PC-3 (cell line): Measurements from ENCODE around the gene DDX3X. TPM values are rescaled to one million over a fixed set of nuclear protein-coding genes. Genes with fewer than 3 reads are reported as not detected.

Source experiments
- ATAC-seq: fragments of 200-7000 bp; cut with Tn5 transposase; 2 replicates; pipeline ENCODE4 v1.9.1; 2020; ENCODE audit warnings: mild to moderate bottlenecking, moderate library complexity
- BruUV-seq: library from RNA; stranded (reverse); fragments of 400-500 nt; replicated peaks from 2 replicates; lab custom pipeline; 2021; lab: Mats Ljungman, UMichigan
- CTCF ChIA-PET: fragments of 300-600 bp; sonication (Branson Sonifier 250); formaldehyde crosslinking; loops from one replicate; lab custom pipeline; 2022; ENCODE audit warnings: antibody characterized with exemption; lab: Charles Lee
- POLR2A ChIA-PET: fragments of 300-600 bp; sonication (Branson Sonifier 250); formaldehyde crosslinking; loops from one replicate; lab custom pipeline; 2022; ENCODE audit warnings: antibody characterized with exemption; ENCODE audit not compliant: unreplicated experiment; lab: Charles Lee
- DNase-seq: peaks from one replicate; pipeline ENCODE4 v3.0.0-alpha.2; 2015
- H2AFZ ChIP-seq: fragments of 300-600 bp; sonication (generic); 2 replicates; pipeline ENCODE4 v1.6.0; 2016; ENCODE audit warnings: antibody characterized with exemption, low read length
- H3F3A ChIP-seq: fragments of 300-600 bp; sonication (generic); one replicate; pipeline ENCODE4 v1.6.0; 2017; ENCODE audit warnings: antibody characterized with exemption, low read length, control low read depth, mild to moderate bottlenecking; ENCODE audit not compliant: unreplicated experiment
- H3K27ac ChIP-seq: fragments of 300-600 bp; sonication (generic); 2 replicates; pipeline ENCODE4 v1.5.1; 2016; ENCODE audit warnings: mild to moderate bottlenecking, low read length
- H3K27me3 ChIP-seq: fragments of 300-600 bp; sonication (generic); 2 replicates; pipeline ENCODE4 v1.6.1; 2016; ENCODE audit warnings: low read length, mixed read lengths
- H3K36me3 ChIP-seq: fragments of 300-600 bp; sonication (generic); 2 replicates; pipeline ENCODE4 v1.6.1; 2016; ENCODE audit warnings: low read depth, mixed run types, low read length, mixed read lengths
- H3K4me1 ChIP-seq: fragments of 300-600 bp; sonication (generic); 2 replicates; pipeline ENCODE4 v1.5.1; 2016; ENCODE audit warnings: low read length; ENCODE audit not compliant: insufficient read depth
- H3K4me2 ChIP-seq: fragments of 300-600 bp; sonication (generic); 2 replicates; pipeline ENCODE4 v1.6.0; 2016; ENCODE audit warnings: low read length
- H3K4me3 ChIP-seq: fragments of 300-600 bp; sonication (generic); 2 replicates; pipeline ENCODE4 v1.5.1; 2016; ENCODE audit warnings: mild to moderate bottlenecking, low read length, mixed read lengths
- H3K79me2 ChIP-seq: fragments of 300-600 bp; sonication (generic); 2 replicates; pipeline ENCODE4 v1.6.1; 2017; ENCODE audit warnings: low read length, mixed read lengths
- H3K9ac ChIP-seq: fragments of 300-600 bp; sonication (generic); 2 replicates; pipeline ENCODE4 v1.6.0; 2016; ENCODE audit warnings: mild to moderate bottlenecking, low read length
- H3K9me2 ChIP-seq: fragments of 300-600 bp; sonication (generic); replicated peaks from 2 replicates; pipeline ENCODE4 v1.6.1; 2016; ENCODE audit warnings: mixed run types, low read length, mixed read lengths
- H3K9me3 ChIP-seq: fragments of 300-600 bp; sonication (generic); 2 replicates; pipeline ENCODE4 v1.6.1; 2016; ENCODE audit warnings: low read length, mixed read lengths
- H4K20me1 ChIP-seq: fragments of 300-600 bp; sonication (generic); 2 replicates; pipeline ENCODE4 v1.6.1; 2016; ENCODE audit warnings: low read length, mixed read lengths
- CTCF ChIP-seq: fragments of 300-600 bp; sonication (generic); conservative IDR thresholded peaks from 2 replicates; pipeline ENCODE4 v1.5.1; 2017; ENCODE audit warnings: antibody characterized with exemption, low read depth, mild to moderate bottlenecking, low read length
- EZH2 ChIP-seq: fragments of 300-600 bp; sonication (generic); IDR thresholded peaks from one replicate; pipeline ENCODE4 v1.6.1; 2017; ENCODE audit warnings: antibody characterized with exemption, mild to moderate bottlenecking, low read length; ENCODE audit not compliant: unreplicated experiment
- EZH2phosphoT487 ChIP-seq: fragments of 300-600 bp; sonication (generic); IDR thresholded peaks from 2 replicates; pipeline ENCODE4 v1.6.1; 2018; ENCODE audit warnings: mild to moderate bottlenecking, antibody characterized with exemption, low read length, borderline replicate concordance
- intact Hi-C: fragments of 100-400 bp; cut with micrococcal nuclease; formaldehyde crosslinking; loops from 2 replicates; pipeline ENCODE4 v1.9.0; 2023
- total RNA-seq: library from RNA; depleted of rRNA; stranded (reverse); fragments of >200 nt; gene quantifications from 2 replicates; pipeline ENCODE4 v1.2.3, GENCODE V29; 2014

DDX3X gene
- total RNA-seq, 1 experiment from 2014 or later: 185 TPM

DNA sequence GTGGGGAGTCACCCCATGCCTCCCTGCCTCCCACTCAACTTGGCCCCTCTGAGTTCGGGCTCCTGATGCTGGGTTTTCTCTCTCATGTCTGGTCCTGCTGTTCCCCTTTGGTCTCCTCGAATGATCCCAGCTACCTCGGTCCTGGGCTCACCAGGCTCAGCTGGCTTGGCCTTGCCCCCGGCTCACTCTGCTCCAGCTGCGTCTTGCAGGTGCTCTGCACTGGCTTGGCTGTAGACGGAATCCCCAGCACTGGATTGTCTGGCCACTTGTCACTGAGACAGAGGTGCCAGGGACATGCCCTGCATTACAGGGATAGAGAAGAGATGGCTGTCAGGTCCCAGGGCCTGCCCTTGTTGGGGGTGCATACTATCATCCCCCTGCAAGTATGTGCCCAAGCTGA is 71.6 kb downstream of the DDX3X start:
- H3K79me2 ChIP-seq: no peaks in the 10 kb centered on the region
- no peak overlapping the region for H3K4me2 ChIP-seq
- H3K9ac ChIP-seq: no peak overlapping the region
- ATAC-seq (no peak), DNase-seq (no peak)
- no peak overlapping the region for H3K4me3 ChIP-seq
- no peaks in the 10 kb centered on the region; the same call in 1 of the 2 replicates for H3K4me1 ChIP-seq
- BruUV-seq: no TSS peak
- H2AFZ ChIP-seq: no peak overlapping the region
- no peak for TF ChIP-seq CTCF
- TF ChIP-seq EZH2: no peak
- TF ChIP-seq EZH2phosphoT487: no peak
- H3K9me3 ChIP-seq: no peaks in the 10 kb centered on the region
- H3K27me3 ChIP-seq: no peaks in the 10 kb centered on the region
- H4K20me1 ChIP-seq: no peaks in the 10 kb centered on the region
- POLR2A ChIA-PET: no interaction called here
- H3K9me2 ChIP-seq: no peaks in the 10 kb centered on the region
- H3F3A ChIP-seq: no peaks in the 10 kb centered on the region
- no peak overlapping the region for H3K27ac ChIP-seq
- CTCF ChIA-PET: no interaction called here
- intact Hi-C loops: no loop called here
- H3K36me3 ChIP-seq: no peaks in the 10 kb centered on the region

- Histone ChIP-seq H3K9me2 (no peaks in the 10 kb centered on the region), H3K36me3 (no peaks in the 10 kb centered on the region), H3K79me2 (no peaks in the 10 kb centered on the region), H3K4me2 (no peak overlapping the region), H3K9ac (no peak overlapping the region), H3K9me3 (no peaks in the 10 kb centered on the region), H3K27ac (no peak overlapping the region), H3K4me3 (no peak overlapping the region), H2AFZ (no peak overlapping the region), H4K20me1 (no peaks in the 10 kb centered on the region), H3K4me1 (no peaks in the 10 kb centered on the region; the same call in 1 of the 2 replicates), H3F3A (no peaks in the 10 kb centered on the region), H3K27me3 (no peaks in the 10 kb centered on the region)
- DNase-seq (peak; percentile 47), ATAC-seq (peak; percentile 81)
- POLR2A ChIA-PET: interaction anchor here (0.5 kb wide), 1 partner anchor 96 kb away, joined by 4 read pairs; no protein-coding TSS in a partner anchor
- no TSS peak for BruUV-seq
- CTCF ChIA-PET: no interaction called here
- TF ChIP-seq EZH2phosphoT487 (no peak), CTCF (no peak), EZH2 (no peak)
- intact Hi-C loops: no loop called here
Observed at GRCh38 chrX:41406201-41406600, 72.2 kb downstream of the DDX3X start.

GRCh38 chrX:41407816-41408215 is 73.9 kb downstream of the DDX3X start:
- Histone ChIP-seq H3K9me3 (no peaks in the 10 kb centered on the region), H3K27me3 (no peaks in the 10 kb centered on the region), H3K79me2 (no peaks in the 10 kb centered on the region), H3K4me2 (no peak overlapping the region), H3K9me2 (no peaks in the 10 kb centered on the region), H3K36me3 (no peaks in the 10 kb centered on the region), H3F3A (no peaks in the 10 kb centered on the region), H4K20me1 (no peaks in the 10 kb centered on the region), H3K9ac (no peak overlapping the region), H3K4me1 (no peaks in the 10 kb centered on the region; the same call in 1 of the 2 replicates), H3K27ac (no peak overlapping the region), H2AFZ (no peak overlapping the region), H3K4me3 (no peak overlapping the region)
- intact Hi-C loops: no loop called here
- no peak for TF ChIP-seq EZH2phosphoT487
- no peak for TF ChIP-seq CTCF
- TF ChIP-seq EZH2: no peak
- ATAC-seq (no peak), DNase-seq (no peak)
- CTCF ChIA-PET: no interaction called here
- POLR2A ChIA-PET: no interaction called here
- no TSS peak for BruUV-seq
